Right lobe of liver (tissue), 6 donors: Measurements from ENCODE around the gene BRCC3. TPM values are rescaled to one million over a fixed set of nuclear protein-coding genes. Genes with fewer than 3 reads are reported as not detected.

ENCODE experiments used
- ATAC-seq, 4 donors: fragments of 200-7000 bp; cut with Tn5 transposase; one replicate each; pipeline ENCODE4 v1.9.1; 2020; ENCODE audit warnings: mild to moderate bottlenecking in 4 of 4, moderate library complexity in 4 of 4
- DNase-seq, 3 donors: peaks; one replicate each; pipeline ENCODE4 v3.0.0-alpha.2; 2020
- H3K27ac ChIP-seq, 3 donors: fragments of 200-600 bp; one replicate each; pipeline ENCODE4 v1.8.0; 2022
- H3K27me3 ChIP-seq, 2 donors: fragments of 200-600 bp; one replicate each; pipeline ENCODE4 v1.8.0; 2022
- H3K36me3 ChIP-seq, 4 donors: fragments of 200-600 bp; sonication (generic) in 1 of 4; one replicate each; pipeline versions ENCODE4 v1.5.1 to v1.8.0; 2017 to 2022; ENCODE audit warnings: control low read depth in 1 of 4
- H3K4me1 ChIP-seq, 4 donors: fragments of 200-600 bp; sonication (generic) in 1 of 4; one replicate each; pipeline versions ENCODE4 v1.5.1 to v1.8.0; 2017 to 2022; ENCODE audit warnings: control low read depth in 1 of 4
- H3K4me3 ChIP-seq, 3 donors: fragments of 200-600 bp; one replicate each; pipeline ENCODE4 v1.8.0; 2022
- H3K9me3 ChIP-seq, 4 donors: fragments of 200-600 bp; sonication (generic) in 1 of 4; one replicate each; pipeline versions ENCODE4 v1.5.1 to v1.8.0; 2017 to 2022; ENCODE audit warnings: control low read depth in 1 of 4
- CTCF ChIP-seq, 4 donors: fragments of 200-600 bp in 3 of 4; fragments of 450-650 bp in 1 of 4; IDR thresholded peaks; one replicate each; pipeline versions ENCODE4 v1.5.1 to v1.8.0; 2016 to 2022; ENCODE audit warnings: antibody characterized with exemption in 4 of 4, mild to moderate bottlenecking in 2 of 4
- POLR2A ChIP-seq: fragments of 450-650 bp; IDR thresholded peaks from one replicate; pipeline ENCODE4 v1.6.1; 2017; ENCODE audit warnings: antibody characterized with exemption, mild to moderate bottlenecking
- WGBS: methylation state at CpG from one replicate; pipeline ENCODE4 v1.1.6; 2018; ENCODE audit warnings: low coverage, low lambda C conversion rate; ENCODE audit not compliant: insufficient coverage; ENCODE audit errors: missing lambda C conversion rate; 5-methylcytosine and 5-hydroxymethylcytosine counted together
- intact Hi-C, 2 donors: fragments of 100-400 bp; cut with DNase I; formaldehyde crosslinking; loops; one replicate each; pipeline versions ENCODE4 v1.11.2 to v1.14.1; 2022
- total RNA-seq, 6 experiments: library from RNA; depleted of rRNA in 2 of 6; stranded (reverse); fragments of >200 nt in 2 of 6; fragmentation: NEBNext Ultra II Directional in 3 of 6; extraction: Animal tissue kit (Norgen Biotek cat#: 25700) in 3 of 6; gene quantifications; one replicate each; pipeline versions ENCODE4 v1.1.0 to v1.2.4, GENCODE V29; 2016 to 2023
- donor health status: DM: no; HTN: yes; CAD: no.
- donor health status: DM: no; HTN: no; CAD: no.
- donor health status: DM: no; HTN: no; CAD: no.
- donor health status: DM: no; HTN: yes; CAD: no.
- donor health status: DM: no; HTN: yes; CAD: no.

BRCC3 gene
- total RNA-seq, 6 experiments from 2014 or later = 10.1 to 13.4 (median 10.5) TPM

GRCh38 chrX:155094468-155095061 is 23.3 kb downstream of the BRCC3 start:
- H3K4me1 ChIP-seq = no peaks in the 10 kb centered on the region
- intact Hi-C loops = no loop called here
- ATAC-seq (peak; percentile 69 to 78 (median 74)), DNase-seq (no peak)
- H3K27ac ChIP-seq = no peak overlapping the region
- no peaks in the 10 kb centered on the region for H3K27me3 ChIP-seq
- TF ChIP-seq POLR2A = no peak
- peak; percentile 62 to 70 (median 62) for TF ChIP-seq CTCF (IDR thresholded peaks at IDR 0.05)
- H3K36me3 ChIP-seq = no peaks in the 10 kb centered on the region
- WGBS = 14% methylated on average over 4 of the region's 4 CpGs
- no peaks in the 10 kb centered on the region for H3K9me3 ChIP-seq
- no peak overlapping the region for H3K4me3 ChIP-seq

- intact Hi-C loops = no loop called here
- DNase-seq (no peak), ATAC-seq (no peak)
- Histone ChIP-seq H3K9me3 (no peaks in the 10 kb centered on the region), H3K4me3 (no peak overlapping the region), H3K36me3 (no peaks in the 10 kb centered on the region), H3K4me1 (no peaks in the 10 kb centered on the region), H3K27ac (no peak overlapping the region), H3K27me3 (no peaks in the 10 kb centered on the region)
- 54% methylated on average over 2 of the region's 2 CpGs for WGBS
- TF ChIP-seq CTCF (IDR thresholded peaks at IDR 0.05) = no peak
- TF ChIP-seq POLR2A = no peak
These were observed 34.6 kb downstream of the BRCC3 start for GRCh38 chrX:155105919-155106318.

GRCh38 chrX:155108427-155108826 is 37.1 kb downstream of the BRCC3 start:
- DNase-seq (no peak), ATAC-seq (no peak)
- intact Hi-C loops = no loop called here
- Histone ChIP-seq H3K4me3 (no peak overlapping the region), H3K27ac (no peak overlapping the region), H3K4me1 (no peaks in the 10 kb centered on the region), H3K9me3 (no peaks in the 10 kb centered on the region), H3K27me3 (no peaks in the 10 kb centered on the region), H3K36me3 (no peaks in the 10 kb centered on the region)
- TF ChIP-seq CTCF (IDR thresholded peaks at IDR 0.05) (no peak), POLR2A (no peak)

- Histone ChIP-seq H3K9me3 (no peaks in the 10 kb centered on the region), H3K4me1 (no peaks in the 10 kb centered on the region), H3K27me3 (no peaks in the 10 kb centered on the region), H3K27ac (no peak overlapping the region), H3K36me3 (no peaks in the 10 kb centered on the region), H3K4me3 (no peak overlapping the region)
- no peak for TF ChIP-seq POLR2A
- TF ChIP-seq CTCF (IDR thresholded peaks at IDR 0.05) = no peak
- ATAC-seq (no peak), DNase-seq (no peak)
- WGBS = 76% methylated on average over 3 of the region's 3 CpGs
- intact Hi-C loops = no loop called here
These were observed 40.9 kb downstream of the BRCC3 start for GRCh38 chrX:155112171-155112570.

- intact Hi-C loops = no loop called here
- Histone ChIP-seq H3K36me3 (no peaks in the 10 kb centered on the region), H3K27me3 (no peaks in the 10 kb centered on the region), H3K4me1 (no peaks in the 10 kb centered on the region), H3K4me3 (no peak overlapping the region), H3K27ac (no peak overlapping the region), H3K9me3 (no peaks in the 10 kb centered on the region)
- 59% methylated on average over 4 of the region's 4 CpGs for WGBS
- no peak for ATAC-seq
- no peak for TF ChIP-seq POLR2A
- TF ChIP-seq CTCF (IDR thresholded peaks at IDR 0.05) = no peak
- DNase-seq = no peak
These were observed 41.8 kb downstream of the BRCC3 start for GRCh38 chrX:155113097-155113496.
